NOMO-1 treated with dmso at 0.1 percent for 144 hours (cell line): ENCODE results near the gene CHMP3.
"Not testable (repeated sequence)": the region's sequence is repeated elsewhere in the genome, so short reads cannot be mapped to it uniquely, and the experiment has no call there.

ENCODE experiments used
- DNase-seq: peaks from one replicate; lab custom pipeline; 2025; ENCODE audit not compliant: unreplicated experiment; lab: John Stamatoyannopoulos, UW

The CHMP3 gene

DNA sequence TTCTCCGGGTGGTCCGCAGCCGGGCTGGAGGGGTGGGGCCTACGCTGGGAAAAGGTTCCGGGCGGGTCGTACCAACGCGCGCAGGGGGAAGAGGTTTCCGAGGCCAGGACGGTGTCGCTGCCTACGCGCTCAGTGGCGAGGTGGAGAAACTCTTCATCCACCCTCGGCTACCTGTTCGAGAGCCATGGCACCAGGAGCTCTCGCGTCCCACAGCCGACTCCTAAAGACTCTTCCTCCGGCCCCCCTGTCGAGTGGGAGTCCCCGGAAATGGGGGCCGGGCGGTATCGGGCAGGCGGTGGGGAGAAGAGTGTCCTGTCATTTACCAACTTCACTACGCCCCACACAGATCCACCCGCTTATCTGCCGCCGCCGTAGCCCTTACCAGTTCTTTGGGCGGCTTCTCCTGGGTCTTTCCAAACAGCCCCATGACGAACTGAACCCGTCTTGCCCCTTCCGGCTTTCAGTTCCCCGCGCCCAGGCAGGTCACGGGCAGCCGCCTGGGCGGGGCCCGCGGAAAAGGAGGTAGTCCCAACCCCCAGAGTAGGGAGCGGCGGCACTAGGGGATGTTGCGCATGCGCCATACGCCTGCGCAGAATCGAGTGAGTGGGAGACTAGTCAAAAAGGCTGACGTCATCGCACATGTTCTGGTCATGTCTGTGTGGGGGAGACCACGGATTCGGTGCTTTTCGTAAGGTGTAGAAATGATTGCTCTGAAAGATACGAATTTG is at the start of gene CHMP3:
Gene CHMP3 (minus strand): TSS at position 522 of the 728 bp plus-strand sequence. CDS start 95 bp downstream, at position 427.
- peak; percentile 93 for DNase-seq

DNA sequence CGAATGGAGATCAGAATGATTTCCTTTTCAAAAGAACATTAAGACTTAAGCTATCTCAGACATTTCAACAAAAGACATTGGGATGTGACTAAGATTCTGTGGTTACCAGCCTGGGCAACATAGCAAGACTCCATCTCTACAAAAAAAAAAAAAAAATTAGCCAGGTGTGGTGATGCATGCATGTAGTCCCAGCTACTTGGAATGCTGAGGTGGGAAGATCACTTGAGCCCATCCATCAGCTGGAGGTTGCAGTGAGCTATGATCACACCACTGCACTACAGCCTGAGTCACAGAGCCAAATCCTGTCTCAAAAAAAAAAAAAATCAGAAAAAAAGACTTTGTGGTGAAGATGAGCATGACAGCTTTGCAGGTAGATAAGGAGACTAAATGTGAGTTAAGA is 47.6 kb upstream of the CHMP3 start:
- DNase-seq: no peak

DNA sequence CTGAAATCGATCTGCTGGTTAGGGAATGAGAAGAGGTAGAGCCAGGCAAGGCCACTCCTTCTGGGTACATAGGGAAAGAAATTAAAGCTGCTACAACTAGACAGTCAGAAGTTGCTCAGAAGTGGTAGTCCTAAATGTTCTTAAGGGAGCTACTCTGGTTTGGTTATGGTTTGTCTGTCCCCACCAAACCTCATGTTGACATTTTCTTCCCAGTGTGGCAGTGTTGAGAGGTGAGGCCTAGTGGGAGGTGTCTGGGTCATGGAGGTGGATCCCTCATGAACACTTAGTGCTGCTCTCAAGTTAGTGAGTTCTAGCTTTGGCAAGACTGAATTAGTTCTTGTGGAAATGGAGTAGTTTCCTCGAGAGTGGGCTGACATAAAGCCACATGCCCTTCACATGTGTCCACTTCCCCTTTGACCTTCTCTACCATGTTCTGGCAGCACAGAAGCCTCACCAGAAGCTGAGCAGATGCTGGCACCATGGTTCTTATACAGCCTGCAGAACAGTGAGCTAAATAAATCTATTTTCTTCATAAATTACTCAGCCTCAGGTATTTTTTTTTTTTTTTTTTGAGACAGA is 45.7 kb upstream of the CHMP3 start:
- DNase-seq: no peak

DNA sequence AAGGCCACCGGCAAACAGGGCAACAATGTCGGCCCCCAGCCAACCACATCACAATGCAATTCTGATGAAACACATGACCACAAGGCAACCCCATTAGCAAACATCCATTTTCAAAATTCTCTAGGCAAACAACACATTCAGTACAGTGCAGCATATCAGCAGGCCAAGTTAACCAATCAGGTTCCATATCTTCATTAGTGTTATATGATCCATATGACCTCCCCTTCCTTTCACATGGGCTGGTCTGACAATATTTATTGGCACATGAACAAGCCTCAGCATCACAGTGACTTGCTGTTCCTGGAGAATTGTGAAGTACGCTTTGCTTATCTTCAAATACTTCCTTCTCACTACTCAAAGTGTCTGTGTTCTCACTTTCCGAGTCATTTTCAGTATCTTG is 40.7 kb upstream of the CHMP3 start:
- DNase-seq: no peak

DNA sequence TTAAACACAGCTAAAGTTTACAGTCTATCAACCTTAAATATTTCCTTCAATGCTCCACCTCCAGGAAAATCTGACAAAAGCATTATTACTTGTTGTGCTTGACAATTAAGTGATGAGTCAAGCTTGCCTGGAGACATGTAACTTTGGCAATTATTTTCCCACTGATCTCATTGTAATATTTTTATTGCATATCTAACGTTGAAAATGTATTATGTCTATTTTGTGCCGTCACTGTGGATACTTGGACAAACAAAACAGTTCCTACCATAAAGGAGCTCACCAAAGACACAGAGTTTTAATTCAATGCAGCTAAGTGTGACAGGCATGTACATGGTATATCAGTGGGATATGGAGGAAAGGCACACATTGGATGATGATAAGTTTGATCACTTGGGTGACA is 35.7 kb upstream of the CHMP3 start:
- no peak for DNase-seq

- DNase-seq: no peak
Measured at GRCh38 chr2:86596118-86596517, 32.9 kb upstream of the CHMP3 start.

DNA sequence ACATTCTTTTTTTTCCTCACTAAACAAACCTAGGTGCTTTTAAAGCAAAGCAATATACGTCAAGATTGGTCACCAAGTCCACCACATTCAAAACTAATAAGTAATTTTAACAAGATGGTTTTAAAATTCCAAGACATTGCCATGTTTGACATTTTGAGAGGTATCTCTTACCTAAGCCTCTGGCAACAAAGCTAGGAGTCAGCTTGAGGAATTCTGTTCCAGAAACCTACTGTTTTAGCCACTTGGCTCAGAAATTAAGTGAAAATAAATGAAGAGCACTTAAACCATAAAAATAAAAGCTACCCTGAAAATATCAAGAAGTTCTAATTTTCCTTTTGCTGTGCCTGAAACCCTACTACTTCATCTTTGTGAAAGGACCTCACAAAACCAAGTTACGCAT is 30.0 kb upstream of the CHMP3 start:
- no peak for DNase-seq

DNA sequence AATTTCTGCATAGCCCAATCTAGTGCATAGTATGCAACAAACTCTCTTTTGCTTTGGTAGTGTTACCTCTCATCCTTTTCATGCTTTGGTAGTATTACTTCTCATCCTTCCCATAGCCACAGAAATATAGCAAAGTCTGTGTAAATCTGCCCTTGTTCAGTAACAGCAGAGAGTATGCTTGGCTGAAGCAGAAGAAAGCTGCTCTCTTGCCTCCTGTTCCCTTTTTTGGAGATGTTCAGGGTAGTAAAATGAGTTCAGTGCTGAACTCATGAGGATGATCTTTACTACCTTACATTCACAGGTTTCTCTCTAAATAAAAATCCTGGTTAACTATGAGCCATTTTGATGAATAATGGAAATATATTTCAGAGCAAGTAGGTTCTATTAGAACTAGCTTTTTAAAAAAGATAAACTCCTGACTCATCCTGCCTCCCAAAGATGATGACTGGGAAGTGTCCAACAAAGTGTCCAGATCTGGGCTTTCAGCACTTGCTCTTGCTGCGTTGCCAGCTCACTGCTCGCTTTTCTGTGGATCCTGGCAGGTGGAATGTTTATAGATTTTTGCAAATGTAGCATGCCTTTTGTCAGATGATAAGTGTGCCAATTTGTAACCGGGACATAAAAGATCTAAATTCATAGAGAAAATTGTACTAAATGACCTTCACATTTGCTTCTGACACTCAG is 29.4 kb upstream of the CHMP3 start:
- DNase-seq: no peak

DNA sequence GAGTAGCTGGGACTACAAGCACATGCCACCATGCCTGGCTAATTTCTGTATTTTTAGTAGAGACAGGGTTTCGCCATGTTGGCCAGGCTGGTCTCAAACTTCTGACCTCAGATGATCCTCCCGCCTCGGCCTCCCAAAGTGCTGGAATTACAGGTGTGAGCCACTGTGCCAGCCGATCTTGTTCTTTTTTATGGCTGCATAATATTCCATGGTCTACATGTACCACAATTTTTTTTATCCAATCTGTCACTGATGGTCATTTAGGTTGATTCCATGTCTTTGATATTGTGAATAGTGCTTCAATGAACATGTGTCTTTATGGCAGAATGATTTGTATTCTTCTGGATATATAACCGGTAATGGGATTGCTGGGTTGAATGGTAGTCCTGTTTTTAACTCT is 26.5 kb upstream of the CHMP3 start:
- DNase-seq: not testable (repeated sequence)

- no peak for DNase-seq
Measured at GRCh38 chr2:86584151-86584913, 21.1 kb upstream of the CHMP3 start.

DNA sequence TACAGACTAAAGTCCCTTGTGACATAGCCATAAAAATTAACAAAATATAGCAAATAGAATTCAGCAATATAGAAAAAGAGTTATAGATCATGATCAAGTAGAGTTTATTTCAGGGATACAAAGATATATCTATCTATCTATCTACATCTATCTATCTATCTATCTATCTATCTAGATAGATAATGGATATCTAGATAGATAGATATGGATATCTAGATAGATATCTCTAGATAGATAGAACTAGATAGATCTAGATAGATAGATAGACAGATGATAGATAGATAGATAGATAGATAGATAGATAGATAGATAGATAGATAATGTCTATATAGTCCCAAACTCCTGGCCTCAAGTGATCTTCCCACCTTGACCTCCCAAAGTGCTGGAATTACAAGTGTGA is 17.3 kb upstream of the CHMP3 start:
- DNase-seq: no peak

DNA sequence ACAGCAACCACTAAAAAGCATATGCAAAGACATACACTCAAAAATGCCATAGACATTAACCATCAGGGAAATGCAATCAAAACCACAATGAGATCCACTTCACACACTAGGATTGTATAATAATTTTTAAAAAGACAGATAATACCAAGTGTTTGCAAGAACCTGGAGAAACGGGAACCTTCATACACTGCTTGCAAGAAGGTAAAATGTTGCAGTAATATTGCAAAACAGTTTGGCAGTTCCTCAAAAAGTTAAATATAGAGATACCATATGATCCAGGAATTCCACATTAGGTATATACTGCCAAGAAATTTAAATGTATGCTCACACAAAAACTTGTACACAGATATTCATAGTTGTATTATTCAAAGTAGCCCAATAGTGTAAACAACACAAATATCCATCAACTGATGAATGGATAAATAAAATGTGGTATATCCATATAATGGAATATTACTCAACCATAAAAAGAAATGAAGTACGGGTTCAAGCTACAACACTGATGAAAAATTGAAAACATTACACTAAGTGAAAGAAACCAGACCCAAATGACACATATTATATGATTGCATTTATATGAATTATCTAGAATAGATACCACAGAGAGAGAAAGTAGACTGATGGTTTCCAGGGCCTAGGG is 14.7 kb upstream of the CHMP3 start:
- DNase-seq: no peak

- DNase-seq: no peak
Measured at GRCh38 chr2:86570059-86570458, 6.8 kb upstream of the CHMP3 start.

DNA sequence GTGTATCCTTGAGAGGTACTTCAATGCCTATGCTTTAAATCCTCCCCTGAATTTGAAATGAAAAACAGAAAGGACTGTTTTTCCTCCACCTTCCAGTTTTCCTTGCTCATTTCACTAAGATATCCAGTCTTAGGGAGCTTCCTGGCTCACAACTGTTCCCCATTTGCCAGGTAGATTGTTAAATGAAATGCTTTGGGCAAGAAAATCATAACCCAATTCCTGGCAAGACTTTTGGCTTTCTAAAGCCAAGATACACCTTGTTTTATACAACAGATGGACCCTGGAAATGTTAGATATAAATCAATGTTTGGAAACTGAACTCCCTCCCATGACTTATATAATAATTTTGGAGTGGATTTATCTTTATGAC is 3.6 kb upstream of the CHMP3 start:
- no peak for DNase-seq

DNA sequence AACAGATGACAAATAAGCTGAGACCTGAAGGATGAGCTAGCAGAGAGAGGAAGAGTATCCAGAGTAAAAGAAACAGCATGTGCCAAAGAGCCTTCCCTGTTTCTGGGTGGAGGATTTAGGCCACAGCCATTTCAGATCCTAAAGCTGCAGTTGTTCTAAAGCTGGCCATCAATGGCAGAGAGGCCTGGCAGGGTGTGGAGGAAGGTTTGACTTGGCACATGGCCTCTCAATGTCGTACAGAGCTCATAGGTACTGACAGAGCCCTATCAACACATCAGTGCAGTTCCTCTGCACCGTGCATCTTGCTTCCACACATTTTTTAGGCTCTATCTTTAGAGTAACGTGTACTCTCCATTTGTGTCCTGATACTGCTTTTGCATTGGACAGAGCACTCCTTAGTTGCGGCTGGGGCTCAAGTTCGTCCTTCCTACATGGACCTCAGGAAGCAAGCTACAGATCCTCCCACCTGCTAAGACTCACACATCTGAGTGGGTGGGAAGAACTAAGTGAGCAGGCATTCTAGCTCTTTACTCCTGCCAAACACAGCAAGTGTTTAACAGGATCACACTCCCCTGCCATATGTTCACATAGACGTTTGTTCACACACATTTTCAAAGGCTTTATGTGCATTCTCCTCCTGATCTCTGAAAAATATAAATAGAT is 3.0 kb upstream of the CHMP3 start:
- no peak for DNase-seq

DNA sequence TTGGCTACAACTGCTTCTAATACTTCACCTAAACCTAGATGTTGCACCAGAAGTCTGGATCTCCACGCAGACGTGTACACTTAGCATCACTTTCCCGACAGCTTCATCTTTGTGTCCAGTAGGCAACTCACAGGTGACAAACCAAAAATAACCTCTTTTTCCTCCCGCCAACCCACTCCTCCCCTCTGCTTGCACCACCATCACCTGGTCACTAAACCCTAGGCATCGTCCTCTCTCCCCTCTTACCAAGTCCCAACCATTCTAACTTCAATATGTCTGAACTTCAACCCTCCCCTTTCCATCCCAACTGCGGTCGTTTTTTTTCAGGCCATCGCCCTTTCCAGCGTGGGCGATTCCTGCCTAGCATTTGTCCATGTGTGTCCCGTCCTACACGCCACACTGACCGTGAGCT is 413 bp upstream of the CHMP3 start:
- no peak for DNase-seq

DNA sequence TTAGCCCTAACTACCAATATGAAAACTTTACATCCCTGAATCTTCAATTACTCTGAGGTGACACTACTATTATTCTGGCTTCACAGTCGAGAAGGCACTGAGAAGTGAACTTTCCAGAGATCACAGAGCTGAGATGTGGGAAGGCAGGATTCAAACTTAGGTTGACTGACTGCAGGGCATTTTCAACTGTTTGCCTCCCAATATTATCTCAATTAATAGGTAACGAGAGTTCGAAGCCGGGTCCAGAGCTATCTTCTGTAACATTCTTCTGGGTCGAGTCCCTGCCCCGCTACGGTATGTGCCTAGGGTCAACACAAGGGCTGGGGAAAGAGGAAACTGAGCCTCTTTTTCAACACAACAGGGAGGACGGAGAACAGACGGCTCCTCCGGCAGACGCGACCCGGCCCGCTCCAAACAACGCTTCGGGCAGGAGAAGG is 740 bp downstream of the CHMP3 start:
- DNase-seq: no peak

GRCh38 chr2:86557836-86558235 is 5.4 kb downstream of the CHMP3 start:
- no peak for DNase-seq

DNA sequence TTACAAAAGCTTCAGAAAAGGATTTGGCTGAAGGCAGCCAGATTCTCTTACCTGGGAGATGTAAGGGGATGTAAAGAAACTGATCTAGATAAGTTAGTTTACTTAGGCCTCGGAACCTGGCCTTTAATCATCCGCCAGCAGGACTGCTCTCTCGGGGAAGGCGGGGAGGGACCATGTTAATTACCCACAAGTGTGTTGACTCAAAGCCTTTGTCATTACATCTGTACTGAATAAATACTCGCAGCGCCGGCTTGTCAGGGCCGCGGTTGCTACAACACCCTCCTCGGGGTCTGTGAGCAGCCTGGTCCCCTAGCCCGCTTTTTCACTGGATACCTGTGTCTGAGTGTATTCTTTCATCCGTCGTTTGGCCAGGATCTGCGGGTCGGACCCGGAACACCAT is 6.7 kb downstream of the CHMP3 start:
- DNase-seq: no peak

GRCh38 chr2:86552889-86553288 is 10.4 kb downstream of the CHMP3 start:
- no peak for DNase-seq
